ENCODE measurements around the gene GRHL1. TPM values are rescaled to one million over a fixed set of nuclear protein-coding genes. Genes with fewer than 3 reads are reported as not detected.

GRHL1 gene
- total RNA-seq, 1 experiment from 2014 or later: 2.5 TPM

GRCh38 chr2:9912468-9912867 is 39.0 kb upstream of the GRHL1 start:
- Histone ChIP-seq H3K27ac (ENCODE audit: insufficient read length, low read depth, low read length) (no peak overlapping the region), H4K8ac (replicated peaks; ENCODE audit: insufficient read length, low read depth, low read length) (no peak overlapping the region)
- H3K27ac Mint-ChIP-seq: no peak overlapping the region

More at GRCh38 chr2:9912468-9912867, 39.0 kb upstream of the GRHL1 start:
- Histone ChIP-seq H3K27me3 (ENCODE audit: insufficient read depth, low read length) (no peaks in the 10 kb centered on the region), H3K4me2 (ENCODE audit: insufficient read depth, insufficient read length, low read length) (no peak overlapping the region), H2BK5ac (ENCODE audit: insufficient read length, low read length) (no peak overlapping the region), H2BK15ac (ENCODE audit: low read depth, low read length) (no peak overlapping the region), H4K20me1 (ENCODE audit: control insufficient read depth, insufficient read depth, insufficient read length) (no peaks in the 10 kb centered on the region), H2AFZ (ENCODE audit: low read length) (no peak overlapping the region), H4K91ac (ENCODE audit: insufficient read length, low read depth, low read length) (no peak overlapping the region), H3K4me1 (ENCODE audit: insufficient read depth, low read length) (no peaks in the 10 kb centered on the region), H3K9ac (ENCODE audit: extremely low read depth, insufficient read length, low read length) (no peak overlapping the region), H3K23me2 (ENCODE audit: insufficient read length, low read depth, low read length, poor library complexity, severe bottlenecking) (no peaks in the 10 kb centered on the region), H2BK12ac (ENCODE audit: insufficient read length, low read depth, low read length) (no peak overlapping the region), H3K9me3 (ENCODE audit: control insufficient read depth, low read depth, low read length) (no peaks in the 10 kb centered on the region), H3K23ac (ENCODE audit: insufficient read length, low read depth, low read length) (no peak overlapping the region), H3K14ac (ENCODE audit: insufficient read depth, low read length) (no peak overlapping the region), H2BK120ac (ENCODE audit: low read depth, low read length, poor library complexity, severe bottlenecking) (no peak overlapping the region), H4K5ac (ENCODE audit: insufficient read length, low read depth, low read length) (no peak overlapping the region), H2BK20ac (ENCODE audit: low read depth, low read length, poor library complexity, severe bottlenecking) (no peak overlapping the region), H3K56ac (ENCODE audit: insufficient read length, low read depth, low read length) (no peak overlapping the region), H2AK5ac (ENCODE audit: insufficient read length, low read length) (no peak overlapping the region), H3K4ac (ENCODE audit: low read depth, low read length) (no peak overlapping the region), H3K79me1 (ENCODE audit: insufficient read depth, low read depth, low read length, poor library complexity, severe bottlenecking) (no peaks in the 10 kb centered on the region), H3T11ph (ENCODE audit: low read length) (no peak overlapping the region), H3K18ac (ENCODE audit: insufficient read length, low read depth, low read length) (no peak overlapping the region), H3K79me2 (ENCODE audit: insufficient read depth, low read length) (no peaks in the 10 kb centered on the region)
- no peak for TF ChIP-seq CTCF (conservative IDR thresholded peaks at IDR 0.05)
- Mint-ChIP-seq H3K9me3 (no peaks in the 10 kb centered on the region), H3K36me3 (ENCODE audit: insufficient read depth in 1 of 3, low read depth in 3 of 3) (peaks cover 0 to 36% (median 27%) of the 10 kb centered on the region in 3 experiments; a peak in 5 of 7 replicates), H3K4me1 (no peaks in the 10 kb centered on the region), H3K4me3 (no peak overlapping the region), H3K27me3 (ENCODE audit: low read depth) (no peaks in the 10 kb centered on the region)
- no CpG with 5 or more reads among the region's 4 CpGs for WGBS (ENCODE audit: extremely low coverage, insufficient read length, low lambda C conversion rate)
- DNase-seq: no peak
